Esophagus squamous epithelium (tissue), 4 donors: ENCODE data around the gene ACSL1.

Experiments used
- CTCF ChIP-seq, 6 experiments: fragments of 450-650 bp in 4 of 6; fragments of 200-600 bp in 2 of 6; sonication (generic) in 2 of 6; IDR thresholded peaks; one replicate each; pipeline ENCODE4 v1.5.1; 2016 to 2019; ENCODE audit warnings: antibody characterized with exemption in 6 of 6, mild to moderate bottlenecking in 4 of 6, moderate library complexity in 4 of 6
- POLR2A ChIP-seq, 4 donors: fragments of 450-650 bp; IDR thresholded peaks; one replicate each; pipeline ENCODE4 v1.6.1; 2017; ENCODE audit warnings: antibody characterized with exemption in 4 of 4, mild to moderate bottlenecking in 4 of 4, moderate library complexity in 3 of 4

GRCh38 chr4:184803133-184803532 is 22.6 kb downstream of the ACSL1 start:
- no peak for TF ChIP-seq POLR2A (IDR thresholded peaks at IDR 0.05)
- no peak for TF ChIP-seq CTCF (IDR thresholded peaks at IDR 0.05)
